ENCODE data around the gene EFHD2. TPM values are rescaled to one million over a fixed set of nuclear protein-coding genes. Genes with fewer than 3 reads are reported as not detected.
"Not testable (repeated sequence)": the region's sequence is repeated elsewhere in the genome, so short reads cannot be mapped to it uniquely, and the experiment has no call there.

EFHD2 gene
- total RNA-seq, 1 donor from 2014 or later, result 12.5 TPM

- H3K27ac ChIP-seq (ENCODE audit: low read depth, low read length), result no peak overlapping the region
- no peaks in the 10 kb centered on the region for H3K9me3 ChIP-seq (ENCODE audit: control insufficient read depth in 3 of 3, low read length in 3 of 3)
- no peaks in the 10 kb centered on the region for H3K36me3 ChIP-seq (ENCODE audit: control insufficient read depth in 3 of 3, insufficient read depth in 3 of 3, low read length in 3 of 3)
- peaks cover 0 to 8% (median 0%) of the 10 kb centered on the region in 3 donors for H3K27me3 ChIP-seq (ENCODE audit: control insufficient read depth in 3 of 3, insufficient read depth in 3 of 3, low read length in 3 of 3)
- H3K4me3 ChIP-seq (ENCODE audit: low read length in 3 of 3), result no peak overlapping the region
- no peak overlapping the region for H3K9ac ChIP-seq (ENCODE audit: low read depth in 1 of 3, low read length in 3 of 3)
- H3K4me1 ChIP-seq (ENCODE audit: control insufficient read depth in 3 of 3, insufficient read depth in 3 of 3, low read length in 3 of 3), result no peaks in the 10 kb centered on the region
Observed at GRCh38 chr1:15468145-15468544, 58.5 kb downstream of the EFHD2 start.

- Histone ChIP-seq H3K4me3 (ENCODE audit: low read length in 3 of 3) (no peak overlapping the region), H3K9ac (ENCODE audit: low read depth in 1 of 3, low read length in 3 of 3) (no peak overlapping the region), H3K9me3 (ENCODE audit: control insufficient read depth in 3 of 3, low read length in 3 of 3) (no peaks in the 10 kb centered on the region), H3K27me3 (ENCODE audit: control insufficient read depth in 3 of 3, insufficient read depth in 3 of 3, low read length in 3 of 3) (peaks cover 0 to 8% (median 0%) of the 10 kb centered on the region in 3 donors), H3K4me1 (ENCODE audit: control insufficient read depth in 3 of 3, insufficient read depth in 3 of 3, low read length in 3 of 3) (no peaks in the 10 kb centered on the region), H3K27ac (ENCODE audit: low read depth, low read length) (no peak overlapping the region), H3K36me3 (ENCODE audit: control insufficient read depth in 3 of 3, insufficient read depth in 3 of 3, low read length in 3 of 3) (no peaks in the 10 kb centered on the region)
Observed at GRCh38 chr1:15469361-15469760, 59.7 kb downstream of the EFHD2 start.

- not testable (repeated sequence) for H3K9me3 ChIP-seq (ENCODE audit: control insufficient read depth in 3 of 3, low read length in 3 of 3); H3K4me3 ChIP-seq (ENCODE audit: low read length in 3 of 3); H3K27me3 ChIP-seq (ENCODE audit: control insufficient read depth in 3 of 3, insufficient read depth in 3 of 3, low read length in 3 of 3); H3K27ac ChIP-seq (ENCODE audit: low read depth, low read length); H3K9ac ChIP-seq (ENCODE audit: low read depth in 1 of 3, low read length in 3 of 3); H3K4me1 ChIP-seq (ENCODE audit: control insufficient read depth in 3 of 3, insufficient read depth in 3 of 3, low read length in 3 of 3); H3K36me3 ChIP-seq (ENCODE audit: control insufficient read depth in 3 of 3, insufficient read depth in 3 of 3, low read length in 3 of 3)
Observed at GRCh38 chr1:15469821-15470448, 60.2 kb downstream of the EFHD2 start.

GRCh38 chr1:15471067-15471466 is 61.4 kb downstream of the EFHD2 start:
- not testable (repeated sequence) for H3K27me3 ChIP-seq (ENCODE audit: control insufficient read depth in 3 of 3, insufficient read depth in 3 of 3, low read length in 3 of 3); H3K9ac ChIP-seq (ENCODE audit: low read depth in 1 of 3, low read length in 3 of 3); H3K4me1 ChIP-seq (ENCODE audit: control insufficient read depth in 3 of 3, insufficient read depth in 3 of 3, low read length in 3 of 3)

GRCh38 chr1:15471723-15472122 is 62.0 kb downstream of the EFHD2 start:
- not testable (repeated sequence) for H3K9ac ChIP-seq (ENCODE audit: low read depth in 1 of 3, low read length in 3 of 3); H3K27ac ChIP-seq (ENCODE audit: low read depth, low read length); H3K36me3 ChIP-seq (ENCODE audit: control insufficient read depth in 3 of 3, insufficient read depth in 3 of 3, low read length in 3 of 3); H3K9me3 ChIP-seq (ENCODE audit: control insufficient read depth in 3 of 3, low read length in 3 of 3); H3K4me1 ChIP-seq (ENCODE audit: control insufficient read depth in 3 of 3, insufficient read depth in 3 of 3, low read length in 3 of 3); H3K27me3 ChIP-seq (ENCODE audit: control insufficient read depth in 3 of 3, insufficient read depth in 3 of 3, low read length in 3 of 3); H3K4me3 ChIP-seq (ENCODE audit: low read length in 3 of 3)

More at GRCh38 chr1:15471067-15471466, 61.4 kb downstream of the EFHD2 start:
- H3K27ac ChIP-seq (ENCODE audit: low read depth, low read length); H3K36me3 ChIP-seq (ENCODE audit: control insufficient read depth in 3 of 3, insufficient read depth in 3 of 3, low read length in 3 of 3); H3K9me3 ChIP-seq (ENCODE audit: control insufficient read depth in 3 of 3, low read length in 3 of 3); H3K4me3 ChIP-seq (ENCODE audit: low read length in 3 of 3): not testable (repeated sequence)

GRCh38 chr1:15472587-15472986 is 62.9 kb downstream of the EFHD2 start:
- peaks cover 0 to 8% (median 0%) of the 10 kb centered on the region in 3 donors for H3K27me3 ChIP-seq (ENCODE audit: control insufficient read depth in 3 of 3, insufficient read depth in 3 of 3, low read length in 3 of 3)
- H3K9ac ChIP-seq (ENCODE audit: low read depth in 1 of 3, low read length in 3 of 3), result no peak overlapping the region
- H3K9me3 ChIP-seq (ENCODE audit: control insufficient read depth in 3 of 3, low read length in 3 of 3), result no peaks in the 10 kb centered on the region
- no peak overlapping the region for H3K27ac ChIP-seq (ENCODE audit: low read depth, low read length)
- no peaks in the 10 kb centered on the region for H3K4me1 ChIP-seq (ENCODE audit: control insufficient read depth in 3 of 3, insufficient read depth in 3 of 3, low read length in 3 of 3)
- H3K36me3 ChIP-seq (ENCODE audit: control insufficient read depth in 3 of 3, insufficient read depth in 3 of 3, low read length in 3 of 3), result no peaks in the 10 kb centered on the region
- H3K4me3 ChIP-seq (ENCODE audit: low read length in 3 of 3), result no peak overlapping the region

- no peak within 1 kb of the TSS for H3K4me3 ChIP-seq (ENCODE audit: low read length in 3 of 3)
- no peaks in the 10 kb centered on the region for H3K9me3 ChIP-seq (ENCODE audit: control insufficient read depth in 3 of 3, low read length in 3 of 3)
- no peak within 1 kb of the TSS for H3K27ac ChIP-seq (ENCODE audit: low read depth, low read length)
- no peak within 1 kb of the TSS for H3K9ac ChIP-seq (ENCODE audit: low read depth in 1 of 3, low read length in 3 of 3)
- no peaks in the 10 kb centered on the region for H3K36me3 ChIP-seq (ENCODE audit: control insufficient read depth in 3 of 3, insufficient read depth in 3 of 3, low read length in 3 of 3)
- H3K4me1 ChIP-seq (ENCODE audit: control insufficient read depth in 3 of 3, insufficient read depth in 3 of 3, low read length in 3 of 3), result no peaks in the 10 kb centered on the region
- peaks cover 0 to 8% (median 0%) of the 10 kb centered on the region in 3 donors for H3K27me3 ChIP-seq (ENCODE audit: control insufficient read depth in 3 of 3, insufficient read depth in 3 of 3, low read length in 3 of 3)
Observed at GRCh38 chr1:15475752-15476314, 66.1 kb downstream of the EFHD2 start, which contains the start of gene CELA2B. TSS of gene CELA2B (plus strand) at chr1:15476104. CDS start at chr1:15476126, 22 bp downstream.

- no peak overlapping the region for H3K9ac ChIP-seq (ENCODE audit: low read depth in 1 of 3, low read length in 3 of 3)
- no peak overlapping the region for H3K4me3 ChIP-seq (ENCODE audit: low read length in 3 of 3)
- H3K9me3 ChIP-seq (ENCODE audit: control insufficient read depth in 3 of 3, low read length in 3 of 3), result no peaks in the 10 kb centered on the region
- no peaks in the 10 kb centered on the region for H3K4me1 ChIP-seq (ENCODE audit: control insufficient read depth in 3 of 3, insufficient read depth in 3 of 3, low read length in 3 of 3)
- H3K27me3 ChIP-seq (ENCODE audit: control insufficient read depth in 3 of 3, insufficient read depth in 3 of 3, low read length in 3 of 3), result peaks cover 0 to 8% (median 0%) of the 10 kb centered on the region in 3 donors
- no peaks in the 10 kb centered on the region for H3K36me3 ChIP-seq (ENCODE audit: control insufficient read depth in 3 of 3, insufficient read depth in 3 of 3, low read length in 3 of 3)
- H3K27ac ChIP-seq (ENCODE audit: low read depth, low read length), result no peak overlapping the region
Observed at GRCh38 chr1:15476927-15477326, 67.2 kb downstream of the EFHD2 start.

GRCh38 chr1:15477646-15478212 is 68.0 kb downstream of the EFHD2 start:
- Histone ChIP-seq H3K4me3 (ENCODE audit: low read length in 3 of 3) (no peak overlapping the region), H3K27me3 (ENCODE audit: control insufficient read depth in 3 of 3, insufficient read depth in 3 of 3, low read length in 3 of 3) (peaks cover 0 to 4% (median 0%) of the 10 kb centered on the region in 3 donors), H3K9me3 (ENCODE audit: control insufficient read depth in 3 of 3, low read length in 3 of 3) (no peaks in the 10 kb centered on the region), H3K9ac (ENCODE audit: low read depth in 1 of 3, low read length in 3 of 3) (no peak overlapping the region), H3K27ac (ENCODE audit: low read depth, low read length) (no peak overlapping the region), H3K36me3 (ENCODE audit: control insufficient read depth in 3 of 3, insufficient read depth in 3 of 3, low read length in 3 of 3) (no peaks in the 10 kb centered on the region), H3K4me1 (ENCODE audit: control insufficient read depth in 3 of 3, insufficient read depth in 3 of 3, low read length in 3 of 3) (no peaks in the 10 kb centered on the region)

Data from skeletal muscle tissue (tissue), 4 donors.